Heart left ventricle (tissue), 16 donors: ENCODE measurements around the gene OSR1. TPM values are rescaled to one million over a fixed set of nuclear protein-coding genes. Genes with fewer than 3 reads are reported as not detected.
"Not testable (repeated sequence)": the region's sequence is repeated elsewhere in the genome, so short reads cannot be mapped to it uniquely, and the experiment has no call there.

Experiments
- ATAC-seq, 4 donors: fragments of 200-7000 bp; cut with Tn5 transposase; one replicate each; pipeline ENCODE4 v1.9.1; 2020 to 2022; ENCODE audit warnings: moderate library complexity in 4 of 4, mild to moderate bottlenecking in 3 of 4, moderate number of reproducible peaks in 1 of 4
- DNase-seq, 5 donors: peaks; one replicate each; pipeline ENCODE4 v3.0.0-alpha.2; 2020
- H3K27ac ChIP-seq, 12 donors: fragments of 200-600 bp; sonication (generic) in 4 of 12; one replicate each; pipeline versions ENCODE4 v1.5.0 to v1.8.0; 2016 to 2022; ENCODE audit warnings: mild to moderate bottlenecking in 2 of 12
- H3K27me3 ChIP-seq, 9 donors: fragments of 200-600 bp; sonication (generic) in 2 of 9; one replicate each; pipeline versions ENCODE4 v1.5.1 to v1.8.0; 2016 to 2022; ENCODE audit warnings: mild to moderate bottlenecking in 3 of 9
- H3K36me3 ChIP-seq, 9 donors: fragments of 200-600 bp; sonication (generic) in 2 of 9; one replicate each; pipeline versions ENCODE4 v1.5.0 to v1.8.0; 2018 to 2022; ENCODE audit warnings: mild to moderate bottlenecking in 2 of 9
- H3K4me1 ChIP-seq, 12 donors: fragments of 200-600 bp; sonication (generic) in 4 of 12; one replicate each; pipeline versions ENCODE4 v1.5.0 to v1.8.0; 2016 to 2022; ENCODE audit warnings: mild to moderate bottlenecking in 3 of 12
- H3K4me3 ChIP-seq, 12 donors: fragments of 200-600 bp; sonication (generic) in 4 of 12; one replicate each; pipeline versions ENCODE4 v1.5.0 to v1.8.0; 2017 to 2022; ENCODE audit warnings: mild to moderate bottlenecking in 9 of 12, moderate library complexity in 4 of 12
- H3K9me3 ChIP-seq, 12 donors: fragments of 200-600 bp; sonication (generic) in 4 of 12; one replicate each; pipeline versions ENCODE4 v1.5.0 to v1.8.0; 2016 to 2022; ENCODE audit warnings: mild to moderate bottlenecking in 1 of 12
- CTCF ChIP-seq, 12 donors: fragments of 200-600 bp; sonication (generic) in 4 of 12; IDR thresholded peaks; one replicate each; pipeline versions ENCODE4 v1.5.0 to v1.8.0; 2018 to 2022; ENCODE audit warnings: antibody characterized with exemption in 12 of 12, mild to moderate bottlenecking in 5 of 12
- POLR2A ChIP-seq, 2 donors: fragments of 450-650 bp; IDR thresholded peaks; one replicate each; pipeline ENCODE4 v1.6.1; 2017; ENCODE audit warnings: antibody characterized with exemption in 2 of 2, mild to moderate bottlenecking in 2 of 2, moderate library complexity in 2 of 2
- WGBS, 4 donors: extraction: QIAGEN DNeasy Blood & Tissue Kit in 2 of 4; methylation state at CpG; one replicate each; pipeline versions ENCODE4 v1.1.5 to v1.1.7; 2013 to 2018; 5-methylcytosine and 5-hydroxymethylcytosine counted together
- intact Hi-C, 10 donors: fragments of 100-400 bp; cut with DNase I; formaldehyde crosslinking; loops; one replicate each; pipeline versions ENCODE4 v1.11.1 to v1.14.2; 2022
- long read RNA-seq, 3 donors: library from polyadenylated mRNA; unstranded; transcript quantifications; one replicate each; pipeline ENCODE4 v2.0.0, GENCODE V29; 2020 to 2021
- polyA plus RNA-seq, 2 donors: library from polyadenylated mRNA; stranded (reverse); fragments of 200-250 nt; gene quantifications; one replicate each; pipeline ENCODE4 v1.2.3, GENCODE V29; 2013
- total RNA-seq, 9 donors: library from RNA; depleted of rRNA in 2 of 9; stranded (reverse); fragments of >200 nt in 2 of 9; fragmentation: NEBNext Ultra II Directional in 3 of 9; extraction: Animal tissue kit (Norgen Biotek cat#: 25700) in 3 of 9; gene quantifications; one replicate each; pipeline versions ENCODE4 v1.1.0 to v1.2.4, GENCODE V29; 2016 to 2023
- donor health status: ischemic (EF 13 %, LVEDD 7.1; RV severe dilation, severe dysfunction).
- donor health status: healthy with polysubstance abuse.
- donor health status: DM: no; HTN: yes; CAD: no.
- donor health status: DM: no; HTN: no; CAD: no.
- donor health status: ischemic (EF 25% LVEDD 6.9; RV normal size, moderate dysfunction).
- donor health status: ischemic (EF 25% LVEDD 5.7; RV mildly dilated, moderate dysfunction).
- donor health status: healthy.
- donor health status: DM: yes; HTN: yes; CAD: no.
- donor health status: ischemic (EF 35%, LVEDD 5.7; RV mildly dilated, moderate dysfunction).
- donor health status: nonischemic (EF 11% LVEDD 7.7; RV severe dilation, severe dysfunction).
- donor health status: DM: yes; HTN: yes; CAD: no.
- donor health status: PGD.
- donor health status: ischemic (EF 29% LVEDD 5.4; RV normal size, mild dysfunction).
- donor health status: nonischemic (EF 23%, LVEDD 6.1; RV moderate dilation, normal function).

OSR1 gene
- total RNA-seq (10 to 100 TPM in 2 of 9 donors, 1 to 10 TPM in 7; 1.4 to 26.0 (median 4.7) TPM), polyA plus RNA-seq (1 to 10 TPM; 3.5 to 6.0 TPM)
- long read RNA-seq, donor 1, full-length matches to known transcripts = 2 of 2 reads
- long read RNA-seq, donor 1, partial matches to known transcripts = 0 of 2 reads
- long read RNA-seq, donor 1, other reads (novel, unspliced or antisense) = 0 of 2 reads
- long read RNA-seq, donor 2, full-length matches to known transcripts = 14 of 16 reads
- long read RNA-seq, donor 2, partial matches to known transcripts = 2 of 16 reads
- long read RNA-seq, donor 2, other reads (novel, unspliced or antisense) = 0 of 16 reads
- long read RNA-seq, donor 3, partial matches to known transcripts = 0 of 1 reads
- long read RNA-seq, donor 3, other reads (novel, unspliced or antisense) = 0 of 1 reads

DNA sequence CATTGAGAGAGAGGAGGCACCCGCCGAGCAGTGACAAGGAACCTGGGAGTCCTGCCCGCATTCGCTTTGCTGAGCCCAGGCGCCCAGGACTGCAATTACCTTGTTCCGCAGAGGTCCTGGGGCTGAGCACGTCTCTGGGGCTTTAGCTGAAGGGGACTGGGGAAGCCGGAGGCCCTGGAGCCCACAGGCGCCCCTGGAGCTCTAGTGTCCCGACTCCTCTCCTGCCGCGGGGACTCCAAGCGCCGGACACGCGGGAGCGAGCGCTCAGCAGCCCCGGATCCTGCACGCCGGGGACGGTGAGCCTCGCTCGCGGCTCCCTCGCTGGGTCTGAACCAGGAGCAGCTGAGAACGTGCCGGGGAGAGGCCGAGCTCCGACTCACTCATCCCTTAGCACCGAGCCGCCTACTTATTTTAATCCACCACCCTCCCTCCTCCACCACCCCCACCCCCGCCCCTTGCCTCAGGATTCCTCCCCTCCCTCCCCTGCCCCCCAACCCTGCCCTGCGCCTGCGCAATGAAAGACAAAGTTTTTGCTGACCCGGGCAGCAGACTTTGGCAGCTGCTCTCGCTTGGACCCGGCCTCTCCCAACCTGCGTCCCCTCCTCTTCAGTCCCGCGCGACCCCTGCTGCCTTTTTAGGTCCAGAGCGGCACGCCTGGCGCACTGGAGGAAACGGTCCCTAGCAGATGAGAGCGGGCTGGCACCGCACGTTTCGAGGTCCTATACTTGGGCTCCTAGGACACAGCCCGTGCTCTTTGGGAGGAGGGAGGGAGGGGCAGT lies at the start of gene OSR1:
OSR1 (minus strand) TSS at position 382 of the 779 bp plus-strand sequence. CDS start 4,818 bp downstream, outside the sequence.
- Histone ChIP-seq H3K27me3 (peaks cover 0 to 86% (median 31%) of the 10 kb centered on the region in 9 donors), H3K27ac (peak within 1 kb of the TSS; percentile 27 to 84 (median 66)), H3K4me1 (peaks cover 0 to 51% (median 24%) of the 10 kb centered on the region in 12 donors), H3K36me3 (no peaks in the 10 kb centered on the region), H3K9me3 (no peaks in the 10 kb centered on the region), H3K4me3 (peak within 1 kb of the TSS; percentile 45 to 90 (median 64))
- DNase-seq = peak; percentile 59 to 80 (median 66)
- ATAC-seq = peak; percentile 45 to 76 (median 68)
- TF ChIP-seq CTCF (IDR thresholded peaks at IDR 0.05) = no peak
- peak in 1 of 2 donors; percentile 34 for TF ChIP-seq POLR2A (IDR thresholded peaks at IDR 0.05)
- 1 to 2% (median 2%) methylated on average over 37 to 51 of the region's 51 CpGs for WGBS, 4 donors
- intact Hi-C loops = loop anchor here in 6 of 10 donors (2.0 to 10.0 kb wide), 7 partner anchors 314 to 924 kb away; no protein-coding TSS in a partner anchor

DNA sequence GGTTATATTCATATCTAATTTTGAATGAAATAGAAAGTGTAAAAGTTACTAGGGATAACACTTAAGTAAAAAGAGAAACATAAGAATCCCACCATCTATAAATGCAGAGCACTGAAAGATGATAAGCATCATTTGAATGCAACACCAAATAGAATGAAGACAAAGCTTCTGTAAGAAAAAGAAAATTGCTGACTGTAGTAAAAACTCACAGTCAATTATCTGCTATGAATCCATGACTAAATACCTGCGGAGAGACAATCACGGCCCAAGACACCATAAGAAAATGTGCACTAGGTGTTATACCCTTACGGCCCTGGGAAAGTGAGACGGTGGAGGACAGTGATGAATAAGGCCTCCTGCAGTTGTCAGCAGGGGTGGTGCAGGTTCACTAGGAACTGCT lies 45.4 kb upstream of the OSR1 start:
- Histone ChIP-seq H3K27me3 (no peaks in the 10 kb centered on the region), H3K27ac (no peak overlapping the region), H3K36me3 (no peaks in the 10 kb centered on the region), H3K4me3 (no peak overlapping the region), H3K4me1 (peaks cover 0 to 3% (median 0%) of the 10 kb centered on the region in 12 donors), H3K9me3 (peaks cover 0 to 7% (median 0%) of the 10 kb centered on the region in 12 donors)
- DNase-seq (no peak), ATAC-seq (no peak)
- TF ChIP-seq CTCF (IDR thresholded peaks at IDR 0.05) = no peak
- no peak for TF ChIP-seq POLR2A (IDR thresholded peaks at IDR 0.05)
- intact Hi-C loops = no loop called here
- 43 to 93% (median 80%) methylated on average over 4 of the region's 4 CpGs for WGBS, 4 donors

GRCh38 chr2:19392191-19392590 lies 33.8 kb upstream of the OSR1 start:
- intact Hi-C loops = no loop called here
- TF ChIP-seq POLR2A (IDR thresholded peaks at IDR 0.05) (no peak), CTCF (IDR thresholded peaks at IDR 0.05) (no peak)

GRCh38 chr2:19389469-19389868 lies 31.0 kb upstream of the OSR1 start:
- H3K36me3 ChIP-seq, H3K27me3 ChIP-seq, H3K9me3 ChIP-seq, H3K4me3 ChIP-seq, DNase-seq, H3K27ac ChIP-seq, ATAC-seq, H3K4me1 ChIP-seq, intact Hi-C loops: not testable (repeated sequence)
- 77 to 91% (median 89%) methylated on average over 2 to 7 of the region's 7 CpGs for WGBS, 4 donors

More at GRCh38 chr2:19392191-19392590, 33.8 kb upstream of the OSR1 start:
- DNase-seq (no peak), ATAC-seq (no peak)
- H3K27ac ChIP-seq = no peak overlapping the region
- no peaks in the 10 kb centered on the region for H3K27me3 ChIP-seq
- 90 to 100% (median 93%) methylated on average over 4 of the region's 4 CpGs for WGBS, 4 donors
- H3K4me3 ChIP-seq = no peak overlapping the region
- H3K4me1 ChIP-seq = no peaks in the 10 kb centered on the region
- peaks cover 0 to 8% (median 0%) of the 10 kb centered on the region in 12 donors for H3K9me3 ChIP-seq
- H3K36me3 ChIP-seq = no peaks in the 10 kb centered on the region
